Bronchial epithelial cell (primary cell): ENCODE data around the gene EEF1AKMT2. TPM values are rescaled to one million over a fixed set of nuclear protein-coding genes. Genes with fewer than 3 reads are reported as not detected.

Source experiments
- DNase-seq: peaks from one replicate; pipeline ENCODE4 v3.0.0-alpha.2; 2010; ENCODE audit warnings: low read depth
- FAIRE-seq: peaks from 2 replicates; lab custom pipeline; 2011; peaks lifted over from hg19 to GRCh38; lab: Jason Lieb, UNC
- H3K27me3 ChIP-seq: 2 replicates; pipeline ENCODE4 v1.5.1; 2011; ENCODE audit warnings: low read length; ENCODE audit not compliant: control insufficient read depth, insufficient read depth
- H3K36me3 ChIP-seq: 2 replicates; pipeline ENCODE4 v1.5.1; 2011; ENCODE audit warnings: low read length; ENCODE audit not compliant: control insufficient read depth, insufficient read depth
- H3K4me3 ChIP-seq: 2 replicates; pipeline ENCODE4 v1.5.1; 2011; ENCODE audit warnings: mild to moderate bottlenecking, low read depth, low read length, control low read depth
- CTCF ChIP-seq: IDR thresholded peaks from 2 replicates; pipeline ENCODE4 v1.5.1; 2011; ENCODE audit warnings: mild to moderate bottlenecking, moderate library complexity, low read length, control low read depth, inconsistent platforms; ENCODE audit not compliant: insufficient read depth, severe bottlenecking
- total RNA-seq: library from RNA; depleted of rRNA; stranded (reverse); fragments of >200 nt; gene quantifications from 2 replicates; pipeline ENCODE4 v1.2.1, GENCODE V29; 2014

The EEF1AKMT2 gene
- total RNA-seq, 1 donor from 2014 or later: 21.1 TPM

DNA sequence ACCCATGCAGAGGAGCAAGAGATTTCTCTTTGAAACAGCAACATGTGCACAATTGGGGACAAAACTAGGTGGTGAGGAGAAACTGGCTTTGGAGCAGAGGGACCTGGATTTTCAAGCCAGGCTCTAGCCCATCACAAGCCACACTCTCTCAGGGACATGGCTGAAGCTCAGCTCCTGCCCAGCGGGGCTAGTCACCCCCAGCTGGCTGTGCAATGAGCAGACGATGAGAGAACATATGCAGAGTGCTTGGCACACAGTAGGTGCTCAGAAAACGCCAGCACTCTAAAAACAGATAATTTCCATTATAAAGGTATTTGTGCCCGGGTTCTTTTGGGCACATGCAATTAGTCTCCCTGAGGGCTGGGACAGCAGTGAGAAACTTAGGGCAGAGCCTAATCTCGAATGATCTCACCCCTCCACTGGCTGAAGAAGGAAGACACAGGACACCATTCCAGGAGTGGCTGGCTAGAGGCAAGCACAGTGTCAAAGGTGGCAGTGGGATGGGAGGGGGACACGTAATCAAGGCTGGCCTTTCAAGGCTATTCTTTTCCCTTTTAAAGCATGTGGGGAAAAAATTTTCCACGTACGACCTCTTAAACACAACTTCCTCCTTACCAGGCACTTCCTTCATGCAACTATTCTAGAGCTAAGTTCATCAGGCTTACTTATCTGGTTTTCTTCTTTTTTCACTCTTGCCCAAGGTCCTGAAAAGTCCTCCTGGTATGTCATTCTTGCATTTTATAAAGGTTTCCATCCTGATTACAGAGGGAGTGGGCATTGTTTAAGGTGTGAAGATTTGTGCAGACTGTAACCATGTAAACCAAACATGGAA lies 62.6 kb downstream of the EEF1AKMT2 start:
- no peak for DNase-seq
- no peak for FAIRE-seq
- H3K27me3 ChIP-seq: no peaks in the 10 kb centered on the region

GRCh38 chr10:124728071-124728829 lies 63.4 kb downstream of the EEF1AKMT2 start:
- Histone ChIP-seq H3K27me3 (no peaks in the 10 kb centered on the region), H3K36me3 (peaks cover 10% of the 10 kb centered on the region), H3K4me3 (no peak overlapping the region)
- no peak for TF ChIP-seq CTCF
- FAIRE-seq (peak; percentile 13), DNase-seq (no peak)

More for the DNA sequence above, 62.6 kb downstream of the EEF1AKMT2 start:
- no peak for TF ChIP-seq CTCF
- no peak overlapping the region for H3K4me3 ChIP-seq
- H3K36me3 ChIP-seq: peaks cover 10% of the 10 kb centered on the region

DNA sequence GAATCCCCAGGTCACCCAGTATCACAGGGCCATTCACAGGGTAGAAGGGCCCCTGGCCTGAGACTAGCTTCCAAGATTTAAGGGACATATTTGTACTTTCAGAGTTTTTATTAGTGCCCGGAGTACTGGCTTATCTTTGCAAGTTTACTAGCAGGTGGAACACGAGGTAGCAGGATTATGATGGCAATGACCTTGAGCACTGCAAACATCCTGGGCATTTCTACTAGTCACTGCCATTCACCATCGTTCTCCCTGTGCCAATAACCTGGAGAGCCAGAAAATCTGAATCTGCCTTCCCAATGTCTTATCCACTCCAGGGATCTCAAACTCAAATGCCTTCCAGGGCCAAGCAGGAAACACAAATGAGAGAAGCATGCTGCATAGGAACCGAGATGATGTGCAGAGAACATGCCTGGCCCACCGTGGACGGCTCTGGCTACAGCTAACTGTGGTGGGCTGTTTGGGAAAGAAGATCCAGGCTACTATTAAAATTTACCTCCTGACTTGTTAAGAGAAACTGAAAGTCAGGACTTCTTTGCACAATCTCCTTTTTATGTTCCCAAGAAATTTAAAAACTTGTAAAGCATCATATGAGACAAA lies 64.2 kb downstream of the EEF1AKMT2 start:
- Histone ChIP-seq H3K36me3 (peaks cover 10% of the 10 kb centered on the region), H3K4me3 (no peak overlapping the region), H3K27me3 (no peaks in the 10 kb centered on the region)
- DNase-seq (no peak), FAIRE-seq (no peak)
- TF ChIP-seq CTCF: no peak

DNA sequence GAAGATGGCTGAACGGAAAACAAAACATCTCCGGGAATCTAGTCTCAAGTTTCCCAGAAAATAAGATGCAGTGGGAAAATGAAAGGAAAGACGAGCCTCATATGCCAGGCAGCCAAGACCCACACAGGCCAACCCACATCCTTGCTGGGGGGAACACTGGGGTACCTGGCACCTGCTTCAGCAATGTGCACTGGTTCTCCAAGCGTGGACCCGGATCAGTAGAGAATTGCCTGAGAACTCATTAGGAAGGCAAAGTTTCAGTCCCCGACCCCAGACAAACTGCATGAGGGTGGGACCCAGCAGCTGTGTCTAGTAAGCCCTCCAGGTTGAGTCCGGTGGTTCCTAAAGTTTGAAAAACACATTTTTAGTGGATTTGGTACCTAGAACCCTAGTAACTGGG lies 65.9 kb downstream of the EEF1AKMT2 start:
- no peak for FAIRE-seq
- no peak overlapping the region for H3K4me3 ChIP-seq
- no peaks in the 10 kb centered on the region for H3K27me3 ChIP-seq
- no peak for DNase-seq
- peaks cover 8% of the 10 kb centered on the region for H3K36me3 ChIP-seq
- TF ChIP-seq CTCF: no peak

- no peak for DNase-seq
- H3K27me3 ChIP-seq: no peaks in the 10 kb centered on the region
- H3K36me3 ChIP-seq: peaks cover 5% of the 10 kb centered on the region
- FAIRE-seq: no peak
- H3K4me3 ChIP-seq: no peak overlapping the region
- no peak for TF ChIP-seq CTCF
Measured at GRCh38 chr10:124725171-124725631, 66.5 kb downstream of the EEF1AKMT2 start.
